Tibial nerve (tissue), 4 donors: ENCODE data around the gene SELENBP1. TPM values are rescaled to one million over a fixed set of nuclear protein-coding genes. Genes with fewer than 3 reads are reported as not detected.
A peak's percentile ranks its signal among the peaks of the same experiment; 100 is the strongest.
"Not testable (repeated sequence)": the region's sequence is repeated elsewhere in the genome, so short reads cannot be mapped to it uniquely, and the experiment has no call there.

ENCODE experiments used
- DNase-seq, 2 donors: peaks; one replicate each; pipeline ENCODE4 v3.0.0-alpha.2; 2019; ENCODE audit warnings: low spot score in 2 of 2
- H3K27ac ChIP-seq, 4 donors: fragments of 200-600 bp; sonication (generic) in 3 of 4; one replicate each; pipeline ENCODE4 v1.5.1; 2017 to 2019; ENCODE audit warnings: mild to moderate bottlenecking in 1 of 4
- H3K27me3 ChIP-seq, 2 donors: fragments of 200-600 bp; sonication (generic) in 1 of 2; one replicate each; pipeline versions ENCODE4 v1.5.1 to v1.6.0; 2017 to 2019
- H3K36me3 ChIP-seq, 3 donors: fragments of 200-600 bp; sonication (generic); one replicate each; pipeline ENCODE4 v1.5.1; 2018 to 2019
- H3K4me1 ChIP-seq, 4 donors: fragments of 200-600 bp; sonication (generic) in 3 of 4; one replicate each; pipeline ENCODE4 v1.5.1; 2017 to 2019
- H3K4me3 ChIP-seq, 4 donors: fragments of 200-600 bp; sonication (generic) in 3 of 4; one replicate each; pipeline ENCODE4 v1.5.1; 2017 to 2019; ENCODE audit warnings: mild to moderate bottlenecking in 1 of 4, moderate library complexity in 1 of 4
- H3K9me3 ChIP-seq, 4 donors: fragments of 200-600 bp; sonication (generic) in 3 of 4; one replicate each; pipeline ENCODE4 v1.5.1; 2017 to 2019
- CTCF ChIP-seq, 5 experiments: fragments of 200-600 bp in 3 of 5; fragments of 450-650 bp in 2 of 5; sonication (generic) in 3 of 5; IDR thresholded peaks; one replicate each; pipeline ENCODE4 v1.5.1; 2016 to 2019; ENCODE audit warnings: antibody characterized with exemption in 5 of 5, mild to moderate bottlenecking in 3 of 5, moderate library complexity in 2 of 5
- EP300 ChIP-seq, 2 donors: sonication (generic); formaldehyde crosslinking; IDR thresholded peaks; one replicate each; pipeline ENCODE4 v1.6.1; 2017; ENCODE audit warnings: antibody characterized with exemption in 2 of 2, mild to moderate bottlenecking in 1 of 2
- POLR2A ChIP-seq, 2 donors: fragments of 450-650 bp; IDR thresholded peaks; one replicate each; pipeline ENCODE4 v1.6.1; 2017; ENCODE audit warnings: antibody characterized with exemption in 2 of 2, mild to moderate bottlenecking in 2 of 2, moderate library complexity in 2 of 2
- WGBS, 2 donors: methylation state at CpG; one replicate each; pipeline ENCODE4 v1.1.5; 2018; 5-methylcytosine and 5-hydroxymethylcytosine counted together
- total RNA-seq, 4 donors: library from RNA; depleted of rRNA; stranded (reverse); fragments of >200 nt; gene quantifications; one replicate each; pipeline ENCODE4 v1.1.0, GENCODE V29; 2016

SELENBP1 gene
- total RNA-seq, 4 donors from 2014 or later = 65.7 to 159 (median 130) TPM

DNA sequence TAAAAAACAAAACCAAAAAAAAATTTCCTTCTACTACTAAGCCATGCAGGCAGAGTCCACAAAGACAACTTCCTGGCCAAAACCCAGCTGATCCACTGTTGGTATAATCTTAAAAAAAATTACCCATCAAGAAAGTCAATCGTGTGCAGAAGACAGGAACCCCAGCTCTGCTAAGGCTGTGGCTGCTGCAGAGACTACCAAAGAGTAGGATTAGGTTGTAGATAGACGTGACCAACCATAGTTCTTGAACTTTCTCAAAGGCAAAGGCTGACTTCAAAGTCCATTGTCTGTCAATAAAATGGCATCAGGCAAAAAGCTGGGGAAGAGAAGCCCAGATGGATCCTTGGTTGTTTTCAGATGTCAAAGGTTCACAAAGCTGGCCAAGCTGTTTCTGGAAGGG lies 30.3 kb upstream of the SELENBP1 start:
- Histone ChIP-seq H3K4me3 (no peak overlapping the region), H3K36me3 (peaks cover 0 to 68% (median 22%) of the 10 kb centered on the region in 3 donors), H3K9me3 (no peaks in the 10 kb centered on the region), H3K27me3 (no peaks in the 10 kb centered on the region), H3K4me1 (peaks cover 0 to 29% (median 12%) of the 10 kb centered on the region in 4 donors), H3K27ac (no peak overlapping the region)
- WGBS, 2 donors = 65 to 72% methylated on average over 2 of the region's 2 CpGs
- TF ChIP-seq CTCF (IDR thresholded peaks at IDR 0.05) (no peak), EP300 (IDR thresholded peaks at IDR 0.05) (no peak), POLR2A (IDR thresholded peaks at IDR 0.05) (no peak)
- DNase-seq = no peak

GRCh38 chr1:151401860-151402259 lies 29.4 kb upstream of the SELENBP1 start:
- no peak overlapping the region for H3K4me3 ChIP-seq
- no peak for DNase-seq
- peaks cover 0 to 27% (median 12%) of the 10 kb centered on the region in 4 donors for H3K4me1 ChIP-seq
- no peak for TF ChIP-seq CTCF (IDR thresholded peaks at IDR 0.05)
- no peak for TF ChIP-seq EP300 (IDR thresholded peaks at IDR 0.05)
- no peak for TF ChIP-seq POLR2A (IDR thresholded peaks at IDR 0.05)
- no peaks in the 10 kb centered on the region for H3K27me3 ChIP-seq
- 59 to 66% methylated on average over 2 of the region's 2 CpGs for WGBS, 2 donors
- H3K36me3 ChIP-seq = peaks cover 0 to 59% (median 16%) of the 10 kb centered on the region in 3 donors
- H3K9me3 ChIP-seq = no peaks in the 10 kb centered on the region
- no peak overlapping the region for H3K27ac ChIP-seq

DNA sequence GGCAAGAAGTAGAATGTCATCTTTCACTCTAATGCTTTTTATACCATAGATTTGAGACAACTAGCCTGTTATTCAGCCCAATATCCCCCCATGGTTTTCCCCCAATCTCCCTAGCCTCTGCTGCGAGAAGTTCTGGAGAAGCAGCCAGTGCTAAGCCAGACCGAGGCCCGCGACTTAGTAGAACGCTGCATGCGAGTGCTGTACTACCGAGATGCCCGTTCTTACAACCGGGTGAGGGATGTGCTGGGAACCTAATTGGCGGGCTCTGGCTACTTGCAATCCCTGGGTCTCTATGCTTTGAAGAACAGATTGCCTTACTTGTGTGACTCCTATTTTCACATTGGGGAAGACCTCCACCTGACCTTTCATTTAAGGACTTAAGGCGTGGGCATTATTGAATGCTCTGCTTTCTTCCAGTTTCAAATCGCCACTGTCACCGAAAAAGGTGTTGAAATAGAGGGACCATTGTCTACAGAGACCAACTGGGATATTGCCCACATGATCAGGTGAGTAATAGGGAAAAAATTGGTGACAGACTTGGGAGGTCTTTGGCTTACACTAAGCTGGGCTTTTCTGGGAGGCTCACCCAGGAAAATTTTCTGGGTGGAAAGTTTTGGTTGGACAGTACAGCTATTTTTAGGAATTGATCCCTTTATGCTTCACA lies 28.8 kb upstream of the SELENBP1 start:
- Histone ChIP-seq H3K4me1 (peaks cover 0 to 24% (median 12%) of the 10 kb centered on the region in 4 donors), H3K4me3 (no peak overlapping the region), H3K36me3 (peaks cover 0 to 53% (median 13%) of the 10 kb centered on the region in 3 donors), H3K27ac (peak overlapping the region in 1 of 4 donors; percentile 4), H3K27me3 (no peaks in the 10 kb centered on the region), H3K9me3 (no peaks in the 10 kb centered on the region)
- WGBS, 2 donors = 81 to 83% methylated on average over 13 of the region's 13 CpGs
- no peak for DNase-seq
- TF ChIP-seq CTCF (IDR thresholded peaks at IDR 0.05) (no peak), EP300 (IDR thresholded peaks at IDR 0.05) (no peak), POLR2A (IDR thresholded peaks at IDR 0.05) (no peak)

DNA sequence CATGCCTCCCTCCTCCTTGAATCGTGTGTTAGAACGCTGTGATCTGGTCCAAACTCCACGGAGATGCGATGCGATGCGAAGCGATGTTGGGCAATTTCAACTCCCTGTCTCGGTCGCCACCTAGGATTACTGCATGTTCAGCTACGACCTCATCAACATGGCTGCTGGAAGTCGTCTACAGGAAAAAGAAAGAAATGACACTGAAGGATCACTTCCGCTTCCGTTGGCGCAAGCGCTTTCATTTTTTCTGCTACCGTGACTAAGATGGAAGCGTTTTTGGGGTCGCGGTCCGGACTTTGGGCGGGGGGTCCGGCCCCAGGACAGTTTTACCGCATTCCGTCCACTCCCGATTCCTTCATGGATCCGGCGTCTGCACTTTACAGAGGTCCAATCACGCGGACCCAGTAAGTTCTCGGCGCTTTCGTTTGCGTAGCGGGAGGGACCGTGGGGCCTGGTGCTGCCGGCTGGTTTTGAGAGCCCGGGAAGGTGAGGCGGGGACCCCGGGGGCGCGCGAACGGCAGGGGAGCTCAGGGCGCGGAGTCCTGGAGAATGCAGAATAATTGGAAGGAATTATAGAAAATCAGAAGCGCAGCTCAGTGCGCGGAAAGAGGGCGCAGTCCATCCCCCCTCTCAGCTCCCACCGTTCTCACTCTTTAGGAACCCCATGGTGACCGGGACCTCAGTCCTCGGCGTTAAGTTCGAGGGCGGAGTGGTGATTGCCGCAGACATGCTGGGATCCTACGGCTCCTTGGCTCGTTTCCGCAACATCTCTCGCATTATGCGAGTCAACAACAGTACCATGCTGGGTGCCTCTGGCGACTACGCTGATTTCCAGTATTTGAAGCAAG lies 27.0 kb upstream of the SELENBP1 start, which contains the start of gene PSMB4:
TSS of gene PSMB4 (plus strand) at position 250 of the 848 bp plus-strand sequence. CDS start at position 265, 15 bp downstream.
- peak; percentile 20 to 64 (median 35) for TF ChIP-seq CTCF (IDR thresholded peaks at IDR 0.05)
- TF ChIP-seq POLR2A (IDR thresholded peaks at IDR 0.05) = peak; percentile 35 to 66
- peak; percentile 77 to 99 for TF ChIP-seq EP300 (IDR thresholded peaks at IDR 0.05)
- Histone ChIP-seq H3K36me3 (peaks cover 0 to 36% (median 0%) of the 10 kb centered on the region in 3 donors), H3K27me3 (no peaks in the 10 kb centered on the region), H3K4me3 (peak within 1 kb of the TSS; percentile 79 to 93 (median 89)), H3K9me3 (no peaks in the 10 kb centered on the region), H3K4me1 (peaks cover 0 to 18% (median 12%) of the 10 kb centered on the region in 4 donors), H3K27ac (peak within 1 kb of the TSS; percentile 78 to 94 (median 93))
- DNase-seq = peak; percentile 70 to 89
- WGBS, 2 donors = 0% methylated on average over 61 to 63 of the region's 63 CpGs

DNA sequence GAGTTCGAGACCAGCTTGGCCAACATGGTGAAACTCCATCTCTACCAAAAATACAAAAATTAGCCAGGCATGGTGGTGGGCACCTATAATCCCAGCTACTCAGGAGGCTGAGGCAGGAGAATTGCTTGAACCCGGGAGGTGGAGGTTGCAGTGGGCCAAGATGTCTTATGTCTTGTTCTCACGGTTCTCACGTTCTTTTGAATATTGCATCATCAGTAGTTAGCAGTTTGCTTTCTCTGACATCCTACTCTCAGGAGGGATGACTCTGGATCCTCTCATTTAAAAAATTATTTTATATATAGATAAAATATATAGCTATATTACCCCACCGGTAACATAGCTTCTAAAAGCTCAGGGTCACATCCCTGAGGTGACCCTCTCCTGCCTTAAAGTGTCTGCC lies 23.8 kb upstream of the SELENBP1 start:
- H3K4me3 ChIP-seq, H3K9me3 ChIP-seq, H3K36me3 ChIP-seq, H3K27ac ChIP-seq, H3K27me3 ChIP-seq, DNase-seq: not testable (repeated sequence)
- peaks cover 0 to 13% (median 11%) of the 10 kb centered on the region in 4 donors for H3K4me1 ChIP-seq
- WGBS, 2 donors = 69 to 73% methylated on average over 5 of the region's 5 CpGs
